Glutamatergic neuron (in vitro differentiated cells): ENCODE results near the gene CCDC183. TPM values are rescaled to one million over a fixed set of nuclear protein-coding genes. Genes with fewer than 3 reads are reported as not detected.

Experiments used
- DNase-seq: peaks from one replicate; pipeline ENCODE4 v3.0.0; 2022
- H3K27ac Mint-ChIP-seq: one replicate; pipeline ENCODE4 v1.8.0; 2020; ENCODE audit warnings: mild to moderate bottlenecking, mixed read lengths, inconsistent platforms; ENCODE audit not compliant: unreplicated experiment
- H3K27me3 Mint-ChIP-seq: one replicate; pipeline ENCODE4 v1.8.0; 2020; ENCODE audit warnings: mild to moderate bottlenecking, moderate library complexity, mixed read lengths, inconsistent platforms; ENCODE audit not compliant: unreplicated experiment
- H3K36me3 Mint-ChIP-seq: one replicate; pipeline ENCODE4 v1.8.0; 2020; ENCODE audit warnings: mild to moderate bottlenecking, mixed read lengths, inconsistent platforms; ENCODE audit not compliant: unreplicated experiment
- H3K4me1 Mint-ChIP-seq: one replicate; pipeline ENCODE4 v1.8.0; 2020; ENCODE audit warnings: mild to moderate bottlenecking, low read depth, mixed read lengths, inconsistent platforms; ENCODE audit not compliant: unreplicated experiment
- H3K4me3 Mint-ChIP-seq: one replicate; pipeline ENCODE4 v1.8.0; 2020; ENCODE audit warnings: mild to moderate bottlenecking, mixed read lengths, inconsistent platforms; ENCODE audit not compliant: unreplicated experiment
- H3K9me3 Mint-ChIP-seq: one replicate; pipeline ENCODE4 v1.8.0; 2020; ENCODE audit warnings: mild to moderate bottlenecking, moderate library complexity, mixed read lengths, inconsistent platforms; ENCODE audit not compliant: unreplicated experiment
- total RNA-seq: library from RNA; stranded (reverse); fragmentation: NEBNext Ultra II Directional; extraction: Animal tissue kit (Norgen Biotek cat#: 25700); gene quantifications from one replicate; pipeline ENCODE4 v1.2.1, GENCODE V29; 2021; ENCODE audit not compliant: unreplicated experiment
- TF ChIP-seq, protein P1 (sequence below): fragments of 200-600 bp; sonication (generic); IDR thresholded peaks from one replicate; pipeline ENCODE4 v1.5.0; 2021; ENCODE audit not compliant: partially characterized antibody, unreplicated experiment

Gene CCDC183
- total RNA-seq, 1 donor from 2014 or later, result 20.0 TPM

DNA sequence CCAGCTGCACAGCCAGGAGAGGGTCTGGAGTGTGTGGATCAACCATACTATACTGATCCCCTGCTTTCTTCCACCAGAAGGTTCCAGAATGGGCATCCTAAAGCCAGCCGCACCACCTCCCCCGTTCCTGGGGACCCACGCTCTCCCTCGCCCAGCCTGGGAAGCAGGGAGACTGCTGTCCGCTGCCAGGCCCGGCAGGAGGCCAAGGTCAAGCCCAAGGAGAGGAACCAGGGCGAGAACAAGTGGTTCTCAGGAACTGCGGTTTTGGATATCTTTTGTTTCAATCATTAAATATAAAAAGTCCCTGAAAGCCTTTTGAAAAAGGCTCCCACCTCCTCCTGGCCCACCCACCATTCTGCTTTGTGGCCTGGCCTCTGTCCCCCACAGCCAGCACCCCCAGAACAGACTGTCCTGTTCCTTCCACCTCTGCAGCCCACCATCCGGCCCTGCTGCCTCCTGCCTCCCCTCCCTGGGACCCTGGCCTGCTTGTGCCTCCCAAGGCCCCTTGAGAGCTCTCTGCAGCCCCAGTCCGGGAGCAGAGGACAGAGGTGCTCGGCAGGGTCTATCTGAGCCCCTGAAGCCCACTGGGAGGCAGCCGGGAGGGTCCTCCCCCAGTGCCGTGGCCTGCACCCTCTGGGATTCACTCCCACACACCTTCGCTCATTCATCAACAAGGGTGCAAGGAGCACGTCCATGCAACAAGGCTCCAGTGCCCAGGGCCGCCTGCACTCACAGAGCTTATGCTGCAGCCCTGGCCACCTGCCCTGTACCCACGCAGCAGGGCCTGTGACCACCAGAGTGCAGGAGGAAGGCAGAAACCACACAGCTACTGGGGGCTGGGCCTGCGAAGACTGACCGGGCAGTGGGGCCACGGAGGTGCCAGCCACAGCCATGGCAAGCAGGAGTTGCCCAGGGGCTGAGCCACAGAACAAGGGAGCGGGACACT is 47.2 kb upstream of the CCDC183 start:
- no peak overlapping the region for H3K27ac Mint-ChIP-seq
- H3K4me1 Mint-ChIP-seq, result no peaks in the 10 kb centered on the region
- H3K4me3 Mint-ChIP-seq, result peak overlapping the region; percentile 55
- peaks cover 3% of the 10 kb centered on the region for H3K9me3 Mint-ChIP-seq
- TF ChIP-seq, protein P1, sequence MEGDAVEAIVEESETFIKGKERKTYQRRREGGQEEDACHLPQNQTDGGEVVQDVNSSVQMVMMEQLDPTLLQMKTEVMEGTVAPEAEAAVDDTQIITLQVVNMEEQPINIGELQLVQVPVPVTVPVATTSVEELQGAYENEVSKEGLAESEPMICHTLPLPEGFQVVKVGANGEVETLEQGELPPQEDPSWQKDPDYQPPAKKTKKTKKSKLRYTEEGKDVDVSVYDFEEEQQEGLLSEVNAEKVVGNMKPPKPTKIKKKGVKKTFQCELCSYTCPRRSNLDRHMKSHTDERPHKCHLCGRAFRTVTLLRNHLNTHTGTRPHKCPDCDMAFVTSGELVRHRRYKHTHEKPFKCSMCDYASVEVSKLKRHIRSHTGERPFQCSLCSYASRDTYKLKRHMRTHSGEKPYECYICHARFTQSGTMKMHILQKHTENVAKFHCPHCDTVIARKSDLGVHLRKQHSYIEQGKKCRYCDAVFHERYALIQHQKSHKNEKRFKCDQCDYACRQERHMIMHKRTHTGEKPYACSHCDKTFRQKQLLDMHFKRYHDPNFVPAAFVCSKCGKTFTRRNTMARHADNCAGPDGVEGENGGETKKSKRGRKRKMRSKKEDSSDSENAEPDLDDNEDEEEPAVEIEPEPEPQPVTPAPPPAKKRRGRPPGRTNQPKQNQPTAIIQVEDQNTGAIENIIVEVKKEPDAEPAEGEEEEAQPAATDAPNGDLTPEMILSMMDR, result no peak
- no peak for DNase-seq
- H3K27me3 Mint-ChIP-seq, result no peaks in the 10 kb centered on the region
- H3K36me3 Mint-ChIP-seq, result peaks cover 7% of the 10 kb centered on the region

DNA sequence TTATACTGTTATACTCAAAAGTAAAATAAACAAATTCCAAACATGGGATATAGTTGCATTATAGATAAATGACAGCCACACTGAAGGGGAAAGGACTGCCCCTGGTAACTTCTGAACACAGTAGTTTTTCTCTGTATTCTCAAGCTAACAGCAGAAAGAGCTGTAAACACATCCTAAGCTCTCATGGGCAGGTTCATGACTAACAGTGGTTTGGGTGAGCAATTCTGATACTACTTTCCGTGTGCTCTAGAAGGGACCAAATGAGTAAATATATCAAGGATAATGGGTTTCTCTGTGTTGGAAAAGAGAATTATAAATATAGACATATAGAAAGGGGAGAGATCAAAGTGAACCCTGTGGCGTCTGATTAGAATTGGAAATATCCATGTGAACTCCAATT is 45.6 kb upstream of the CCDC183 start:
- H3K27me3 Mint-ChIP-seq, result peaks cover 2% of the 10 kb centered on the region
- H3K9me3 Mint-ChIP-seq, result peaks cover 4% of the 10 kb centered on the region
- no peak overlapping the region for H3K27ac Mint-ChIP-seq

DNA sequence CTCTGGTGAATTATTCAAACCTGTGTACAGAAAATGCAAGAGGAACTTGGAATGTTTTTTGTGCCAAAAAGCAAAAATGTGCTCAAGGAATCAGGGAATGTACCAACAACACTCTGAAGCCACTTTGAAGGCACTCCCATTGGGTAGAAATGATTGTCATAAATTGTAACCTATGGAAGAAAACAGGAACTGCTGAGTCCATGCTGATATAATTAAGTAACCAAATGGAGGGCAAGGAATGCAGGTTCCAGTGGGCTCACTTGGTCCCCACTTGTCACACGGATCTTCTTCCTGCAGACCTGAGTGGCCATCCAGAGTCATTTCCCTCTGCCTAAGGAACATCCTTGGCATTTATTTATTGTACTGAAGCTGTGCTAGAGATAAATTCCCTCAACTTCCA is 44.9 kb upstream of the CCDC183 start:
- Mint-ChIP-seq H3K4me1 (no peaks in the 10 kb centered on the region), H3K4me3 (no peak overlapping the region), H3K27me3 (peaks cover 3% of the 10 kb centered on the region), H3K27ac (no peak overlapping the region), H3K9me3 (peaks cover 10% of the 10 kb centered on the region), H3K36me3 (peaks cover 7% of the 10 kb centered on the region)
- TF ChIP-seq, protein P1, result no peak
- DNase-seq, result no peak

More for the DNA sequence above, 45.6 kb upstream of the CCDC183 start:
- TF ChIP-seq, protein P1, result no peak
- Mint-ChIP-seq H3K4me3 (no peak overlapping the region), H3K36me3 (peaks cover 7% of the 10 kb centered on the region), H3K4me1 (no peaks in the 10 kb centered on the region)
- DNase-seq, result no peak

DNA sequence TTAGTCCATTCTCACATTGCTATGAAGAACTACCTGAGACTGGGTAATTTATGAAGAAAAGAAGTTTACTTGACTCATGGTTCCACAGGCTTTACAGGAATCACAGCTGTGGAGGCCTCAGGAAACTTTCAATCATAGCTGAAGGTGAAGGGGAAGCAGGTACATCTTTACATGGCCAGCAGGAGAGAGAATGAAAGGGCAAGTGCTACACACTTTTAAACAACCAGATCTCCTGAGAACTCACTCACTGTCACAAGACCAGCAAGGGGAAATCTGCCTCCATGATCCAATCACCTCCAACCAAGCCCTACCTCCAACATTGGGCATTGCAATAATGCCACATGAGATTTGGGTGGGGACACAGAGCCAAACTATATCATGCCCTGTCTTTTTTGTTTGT is 44.3 kb upstream of the CCDC183 start:
- H3K9me3 Mint-ChIP-seq, result peaks cover 11% of the 10 kb centered on the region
- no peak overlapping the region for H3K4me3 Mint-ChIP-seq
- no peak overlapping the region for H3K27ac Mint-ChIP-seq
- TF ChIP-seq, protein P1, result no peak
- H3K4me1 Mint-ChIP-seq, result no peaks in the 10 kb centered on the region
- no peak for DNase-seq
- H3K27me3 Mint-ChIP-seq, result peaks cover 3% of the 10 kb centered on the region
- H3K36me3 Mint-ChIP-seq, result peaks cover 7% of the 10 kb centered on the region
